AG20443 (cell line): ENCODE results near the gene MMP25.
A peak's percentile ranks its signal among the peaks of the same experiment; 100 is the strongest.
"Not testable (repeated sequence)": the region's sequence is repeated elsewhere in the genome, so short reads cannot be mapped to it uniquely, and the experiment has no call there.

ENCODE experiments used
- DNase-seq: peaks from one replicate; pipeline ENCODE4 v3.0.0; 2012; ENCODE audit warnings: low spot score, mixed read lengths

Gene MMP25

GRCh38 chr16:3055734-3056115 lies 9.4 kb downstream of the MMP25 start:
- DNase-seq: not testable (repeated sequence)

- DNase-seq: no peak
Observed at GRCh38 chr16:3056336-3057180, 10.2 kb downstream of the MMP25 start.

GRCh38 chr16:3057181-3058138 lies 11.1 kb downstream of the MMP25 start:
- DNase-seq: no peak

GRCh38 chr16:3058139-3059030 lies 12.0 kb downstream of the MMP25 start:
- DNase-seq: no peak

DNA sequence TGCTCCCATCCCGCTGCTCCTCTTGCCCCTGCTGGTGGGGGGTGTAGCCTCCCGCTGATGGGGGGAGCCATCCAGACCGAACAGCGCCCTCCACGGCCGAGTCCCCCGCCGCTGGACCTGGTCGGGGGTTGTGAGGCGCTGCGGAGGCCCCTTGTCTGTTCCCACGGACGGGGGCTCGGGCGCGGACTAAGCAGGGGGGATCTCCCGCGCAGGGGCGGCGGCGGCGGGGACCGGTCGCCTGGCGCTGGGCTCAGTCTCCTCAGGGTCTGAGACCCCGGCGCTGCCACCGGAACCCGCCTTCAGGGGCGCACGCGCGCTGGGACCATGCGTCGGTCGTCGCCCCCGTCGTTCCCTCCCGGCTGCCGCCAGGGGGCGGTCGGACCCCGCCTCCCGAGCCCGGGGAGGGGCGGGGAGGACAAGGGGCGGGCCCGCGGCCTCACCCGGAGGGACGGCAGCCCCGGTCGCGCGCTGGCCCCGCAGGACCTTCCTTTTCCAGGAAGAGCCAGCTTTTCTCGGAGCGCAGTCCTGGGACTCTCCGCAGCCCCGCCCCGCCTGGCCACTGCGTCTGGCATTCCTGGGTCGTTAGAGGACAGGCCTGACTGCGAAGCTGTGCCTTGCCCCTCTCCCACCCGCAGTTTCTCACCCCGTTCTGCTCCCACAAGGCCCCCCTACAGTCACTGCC lies 12.8 kb downstream of the MMP25 start:
- peak; percentile 99 for DNase-seq

GRCh38 chr16:3059723-3060242 lies 13.4 kb downstream of the MMP25 start:
- no peak for DNase-seq

- DNase-seq: no peak
Observed at GRCh38 chr16:3060339-3061127, 14.2 kb downstream of the MMP25 start.

DNA sequence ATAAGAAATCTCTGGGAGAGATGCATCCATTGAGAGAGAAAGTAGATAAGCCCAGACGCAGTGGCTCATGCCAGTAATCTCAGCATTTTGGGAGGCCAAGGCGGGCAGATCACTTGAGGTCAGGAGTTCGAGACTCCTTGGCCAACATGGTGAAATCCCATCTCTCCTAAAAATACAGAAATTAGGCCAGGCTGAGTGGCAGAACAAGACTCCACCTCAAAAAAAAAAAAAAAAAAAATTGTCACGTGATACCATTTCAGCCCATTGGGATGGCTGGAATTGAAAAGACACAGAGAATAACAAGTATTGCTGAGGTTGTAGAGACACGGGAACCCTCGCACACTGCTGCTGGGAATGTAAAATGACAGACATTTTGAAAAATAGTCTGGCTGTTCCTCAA lies 16.2 kb downstream of the MMP25 start:
- no peak for DNase-seq

DNA sequence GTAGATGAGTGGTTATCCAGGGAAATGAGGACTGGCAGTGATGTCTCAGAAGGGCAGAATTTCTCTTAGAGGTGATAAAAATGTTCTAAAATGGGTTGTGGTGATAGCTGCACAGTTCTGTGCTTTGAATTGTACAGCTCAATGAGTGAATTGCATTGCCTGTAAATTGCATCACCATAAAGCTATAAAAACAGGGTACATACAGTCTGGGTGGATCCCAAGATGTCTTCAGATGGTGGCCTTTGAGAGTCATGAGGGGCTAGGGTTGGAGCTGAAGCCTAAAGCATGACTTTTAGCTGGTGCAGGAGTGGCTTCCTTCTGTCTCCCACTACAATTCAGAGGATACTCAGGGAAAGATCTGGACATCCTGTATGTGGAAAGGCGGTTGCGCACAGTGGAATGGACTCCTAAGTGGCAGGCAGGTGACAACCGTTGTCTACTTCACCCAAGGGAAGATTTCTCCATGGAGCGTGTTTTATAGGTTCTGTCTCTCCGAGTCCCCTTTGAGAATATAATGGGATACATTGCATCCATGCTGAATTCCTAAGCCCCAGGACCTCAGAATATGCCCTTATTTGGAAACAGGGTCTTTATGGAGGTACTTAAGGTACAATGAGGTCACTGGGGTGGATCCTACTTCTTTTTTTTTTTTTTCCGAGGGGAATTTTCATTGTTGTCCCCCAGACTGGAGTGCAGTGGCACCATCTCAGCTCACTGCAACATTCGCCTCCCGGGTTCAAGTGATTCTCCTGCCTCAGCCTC lies 17.4 kb downstream of the MMP25 start:
- no peak for DNase-seq

GRCh38 chr16:3065069-3065741 lies 18.8 kb downstream of the MMP25 start, which contains the start of gene IL32:
Gene IL32, plus strand, starts transcription at chr16:3065640. Its CDS starts 172 bp downstream, at chr16:3065812.
- DNase-seq: peak; percentile 94

GRCh38 chr16:3065742-3066439 lies 19.5 kb downstream of the MMP25 start:
- DNase-seq: peak; percentile 20

GRCh38 chr16:3066440-3066748 lies 20.0 kb downstream of the MMP25 start:
- no peak for DNase-seq

DNA sequence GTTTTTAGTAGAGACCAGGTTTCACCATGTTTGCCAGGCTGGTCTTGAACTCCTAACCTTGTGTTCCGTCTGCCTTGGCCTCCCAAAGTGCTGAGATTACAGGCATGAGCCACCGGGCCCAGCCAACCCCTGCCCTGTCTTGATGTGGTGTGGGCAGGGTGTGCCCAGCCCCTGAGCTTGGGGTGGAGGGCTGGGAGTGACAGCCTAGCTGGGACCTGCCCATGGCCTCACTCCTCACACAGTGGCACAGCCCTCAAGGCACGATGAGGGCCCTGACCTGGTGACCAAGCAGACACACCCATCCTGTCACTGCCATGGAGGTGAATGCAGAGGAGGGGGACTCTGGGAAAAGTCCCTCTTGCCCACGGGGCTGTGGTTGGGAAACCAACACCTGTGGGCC lies 22.1 kb downstream of the MMP25 start:
- peak; percentile 3 for DNase-seq

GRCh38 chr16:3069146-3069545 lies 22.8 kb downstream of the MMP25 start:
- not testable (repeated sequence) for DNase-seq

- DNase-seq: no peak
Observed at GRCh38 chr16:3070608-3071111, 24.3 kb downstream of the MMP25 start.

DNA sequence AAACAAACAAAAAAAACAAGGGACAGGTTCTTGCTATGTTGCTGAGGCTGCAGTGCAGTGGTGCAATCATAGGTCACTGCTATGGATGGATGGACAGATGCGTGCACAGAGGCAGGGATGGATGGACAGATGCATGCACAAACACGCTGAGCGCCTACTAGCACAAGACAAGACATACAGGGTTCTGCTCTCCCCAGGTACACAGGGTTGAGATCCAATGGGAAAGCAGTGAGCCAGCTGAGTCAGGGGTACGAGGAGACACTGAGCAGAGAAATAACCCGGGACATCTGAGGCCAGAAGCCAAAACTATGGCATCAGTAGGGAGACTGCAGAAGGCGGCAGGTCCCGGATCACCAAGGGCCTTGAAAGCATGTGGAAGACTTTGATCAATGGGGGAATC lies 25.3 kb downstream of the MMP25 start:
- DNase-seq: no peak

DNA sequence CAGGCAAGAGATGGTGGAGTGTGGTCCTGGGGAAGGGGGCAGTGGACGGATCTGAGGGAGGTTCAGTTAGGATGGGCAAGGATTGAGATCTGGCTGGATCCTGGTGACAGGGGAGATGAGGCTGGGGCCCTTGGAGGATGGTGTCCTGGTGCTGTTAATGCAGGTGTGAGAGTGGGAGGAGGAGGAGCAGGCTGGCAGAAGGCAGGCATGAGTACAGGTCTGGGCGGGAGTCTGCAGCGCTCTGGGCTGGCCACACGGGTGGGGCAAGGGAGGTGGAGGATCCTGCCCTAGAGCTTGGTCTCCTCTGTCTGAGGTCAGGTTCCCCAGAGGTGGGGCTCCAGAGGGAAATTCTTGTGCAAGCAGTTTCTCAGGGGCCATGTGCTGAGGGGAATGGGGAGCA lies 25.8 kb downstream of the MMP25 start:
- not testable (repeated sequence) for DNase-seq
